Progenitor cell of endocrine pancreas (in vitro differentiated cells): Measurements from ENCODE around the gene NAA25. TPM values are rescaled to one million over a fixed set of nuclear protein-coding genes. Genes with fewer than 3 reads are reported as not detected.
"Not testable (repeated sequence)": the region's sequence is repeated elsewhere in the genome, so short reads cannot be mapped to it uniquely, and the experiment has no call there.

Source experiments
- DNase-seq: peaks from one replicate; pipeline ENCODE4 v3.0.0; 2021; ENCODE audit warnings: low spot score; ENCODE audit not compliant: unreplicated experiment
- H3K27ac Mint-ChIP-seq: 2 replicates; pipeline ENCODE4 v1.8.0; 2021; ENCODE audit warnings: mild to moderate bottlenecking, moderate library complexity, mixed read lengths
- H3K27me3 Mint-ChIP-seq: 2 replicates; pipeline ENCODE4 v1.8.0; 2021; ENCODE audit warnings: mixed read lengths
- H3K36me3 Mint-ChIP-seq: 2 replicates; pipeline ENCODE4 v1.8.0; 2022; ENCODE audit warnings: mixed read lengths; ENCODE audit not compliant: insufficient read depth
- H3K4me1 Mint-ChIP-seq: 2 replicates; pipeline ENCODE4 v1.8.0; 2021; ENCODE audit warnings: low read depth, mixed read lengths
- H3K4me3 Mint-ChIP-seq: 2 replicates; pipeline ENCODE4 v1.8.0; 2021; ENCODE audit warnings: low read depth, mild to moderate bottlenecking, moderate library complexity, mixed read lengths
- H3K9me3 Mint-ChIP-seq: 2 replicates; pipeline ENCODE4 v1.8.0; 2021; ENCODE audit warnings: low read depth, mixed read lengths
- CTCF ChIP-seq: fragments of 200-600 bp; sonication (generic); IDR thresholded peaks from one replicate; pipeline ENCODE4 v1.5.0; 2021; ENCODE audit warnings: antibody characterized with exemption, mild to moderate bottlenecking; ENCODE audit not compliant: unreplicated experiment
- total RNA-seq: library from RNA; stranded (reverse); gene quantifications from 2 replicates; pipeline ENCODE4 v1.2.1, GENCODE V29; 2021

Gene NAA25
- total RNA-seq, 1 donor from 2014 or later = 34.5 TPM

GRCh38 chr12:112004041-112004440 is 104.5 kb downstream of the NAA25 start:
- TF ChIP-seq CTCF = no peak
- no peaks in the 10 kb centered on the region for H3K9me3 Mint-ChIP-seq
- H3K36me3 Mint-ChIP-seq = peaks cover 3% of the 10 kb centered on the region
- H3K4me1 Mint-ChIP-seq = peaks cover 16% of the 10 kb centered on the region
- DNase-seq = no peak
- no peak overlapping the region for H3K4me3 Mint-ChIP-seq
- no peak overlapping the region for H3K27ac Mint-ChIP-seq
- no peaks in the 10 kb centered on the region for H3K27me3 Mint-ChIP-seq

GRCh38 chr12:112001576-112001975 is 107.0 kb downstream of the NAA25 start:
- Mint-ChIP-seq H3K4me1 (peaks cover 9% of the 10 kb centered on the region), H3K4me3 (no peak overlapping the region), H3K27ac (no peak overlapping the region), H3K27me3 (no peaks in the 10 kb centered on the region), H3K9me3 (no peaks in the 10 kb centered on the region), H3K36me3 (peaks cover 3% of the 10 kb centered on the region)
- DNase-seq = no peak
- no peak for TF ChIP-seq CTCF

- Mint-ChIP-seq H3K27ac (no peak overlapping the region), H3K9me3 (no peaks in the 10 kb centered on the region), H3K4me1 (peaks cover 5% of the 10 kb centered on the region), H3K27me3 (no peaks in the 10 kb centered on the region), H3K4me3 (no peak overlapping the region), H3K36me3 (peaks cover 3% of the 10 kb centered on the region)
- DNase-seq = no peak
- no peak for TF ChIP-seq CTCF
Measured at GRCh38 chr12:112000820-112001219, 107.8 kb downstream of the NAA25 start.

GRCh38 chr12:111999129-111999528 is 109.5 kb downstream of the NAA25 start:
- not testable (repeated sequence) for DNase-seq, H3K4me3 Mint-ChIP-seq, H3K27me3 Mint-ChIP-seq, H3K4me1 Mint-ChIP-seq, H3K36me3 Mint-ChIP-seq, H3K9me3 Mint-ChIP-seq, H3K27ac Mint-ChIP-seq

- no peak for DNase-seq
- Mint-ChIP-seq H3K27me3 (no peaks in the 10 kb centered on the region), H3K4me1 (peaks cover 4% of the 10 kb centered on the region), H3K27ac (no peak overlapping the region), H3K4me3 (no peak overlapping the region), H3K36me3 (no peaks in the 10 kb centered on the region), H3K9me3 (no peaks in the 10 kb centered on the region)
- no peak for TF ChIP-seq CTCF
Measured at GRCh38 chr12:111998015-111998414, 110.6 kb downstream of the NAA25 start.

GRCh38 chr12:111997300-111997699 is 111.3 kb downstream of the NAA25 start:
- H3K9me3 Mint-ChIP-seq = no peaks in the 10 kb centered on the region
- no peak overlapping the region for H3K4me3 Mint-ChIP-seq
- H3K27ac Mint-ChIP-seq = no peak overlapping the region
- H3K36me3 Mint-ChIP-seq = no peaks in the 10 kb centered on the region
- peaks cover 4% of the 10 kb centered on the region for H3K4me1 Mint-ChIP-seq
- TF ChIP-seq CTCF = no peak
- no peaks in the 10 kb centered on the region for H3K27me3 Mint-ChIP-seq
- no peak for DNase-seq
